Measurements from ENCODE around the gene CADM2.

The CADM2 gene

GRCh38 chr3:84985795-84986194, 27.0 kb downstream of the CADM2 start:
- no peak for DNase-seq

DNA sequence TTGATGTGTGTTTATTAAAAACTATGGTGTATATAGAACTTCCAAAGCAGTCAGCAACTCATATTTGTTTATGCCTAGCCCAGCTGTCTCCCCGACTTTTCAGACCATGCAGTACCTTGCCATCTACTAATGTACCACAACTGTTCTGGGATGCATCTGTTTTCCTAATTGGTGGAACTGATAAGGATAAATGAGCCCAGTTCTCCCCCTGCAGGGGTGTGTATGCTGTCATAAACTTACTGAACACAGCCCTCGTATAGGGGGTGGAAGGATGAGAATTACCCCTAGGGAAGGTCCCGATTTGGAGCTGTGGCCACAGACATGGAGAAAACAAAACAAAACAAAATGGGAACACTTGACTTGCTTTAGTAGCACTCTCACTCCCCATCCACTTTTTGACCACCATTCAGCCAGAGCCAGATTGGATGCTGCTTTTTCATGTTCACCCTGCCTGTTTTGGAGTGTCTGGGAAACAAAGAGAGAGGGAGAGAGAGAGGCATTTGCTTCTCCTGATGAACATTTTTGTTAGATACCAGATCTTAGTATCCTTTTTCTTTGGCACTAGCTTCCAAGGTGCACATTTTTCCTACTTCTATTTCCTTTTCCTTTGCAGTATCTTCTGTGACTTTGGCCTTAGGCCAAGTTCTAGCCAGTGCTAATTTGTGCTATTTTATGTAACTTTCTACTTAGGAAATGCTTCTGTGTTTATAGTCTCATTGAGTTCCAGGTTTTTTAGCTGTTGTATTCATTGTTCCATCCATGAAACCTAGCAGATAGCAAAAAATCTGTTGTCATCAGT, 29.1 kb downstream of the CADM2 start:
- DNase-seq: no peak

- DNase-seq: no peak
Observed at GRCh38 chr3:84989102-84989501, 30.3 kb downstream of the CADM2 start.

- no peak for DNase-seq
Observed at GRCh38 chr3:84991422-84991900, 32.7 kb downstream of the CADM2 start.

DNA sequence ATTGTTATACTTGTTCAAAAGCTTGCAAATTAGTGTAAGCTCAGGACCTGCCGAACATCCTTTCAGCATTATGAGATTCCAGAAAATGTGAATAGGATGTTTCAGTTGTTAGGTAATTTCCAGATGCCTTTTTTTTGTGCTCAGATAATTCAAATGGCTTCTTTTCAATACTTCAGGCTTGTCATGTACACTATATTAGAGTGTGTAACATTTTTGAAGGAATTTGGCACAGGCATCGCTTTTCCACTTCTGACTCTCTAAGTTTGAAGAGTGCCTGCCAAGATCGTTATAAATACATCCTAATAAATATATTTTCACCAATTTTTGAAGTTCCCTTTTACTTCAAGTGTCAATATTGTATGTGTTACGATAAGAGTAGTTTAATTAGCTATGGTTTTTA, 35.2 kb downstream of the CADM2 start:
- DNase-seq: no peak

- no peak for DNase-seq
Observed at GRCh38 chr3:84998545-84998944, 39.8 kb downstream of the CADM2 start.

DNA sequence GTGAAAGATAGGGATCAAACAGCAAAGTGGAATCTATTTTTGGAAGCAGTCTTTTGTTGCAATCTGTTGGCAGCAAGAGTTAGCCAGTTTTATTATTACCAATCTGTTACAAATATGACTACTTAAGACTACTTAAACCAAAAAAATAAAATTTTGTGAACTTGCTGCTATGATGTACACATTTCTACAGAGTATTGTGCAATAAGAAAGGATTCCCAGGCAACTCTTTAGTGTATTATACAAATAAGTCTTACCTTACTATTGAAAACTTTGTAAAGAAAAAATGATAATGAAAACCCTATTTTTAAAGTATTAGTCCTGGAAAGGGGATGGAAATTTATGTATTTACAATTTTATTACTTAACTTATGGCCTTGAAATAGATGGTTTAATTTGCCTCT, 44.7 kb downstream of the CADM2 start:
- no peak for DNase-seq

DNA sequence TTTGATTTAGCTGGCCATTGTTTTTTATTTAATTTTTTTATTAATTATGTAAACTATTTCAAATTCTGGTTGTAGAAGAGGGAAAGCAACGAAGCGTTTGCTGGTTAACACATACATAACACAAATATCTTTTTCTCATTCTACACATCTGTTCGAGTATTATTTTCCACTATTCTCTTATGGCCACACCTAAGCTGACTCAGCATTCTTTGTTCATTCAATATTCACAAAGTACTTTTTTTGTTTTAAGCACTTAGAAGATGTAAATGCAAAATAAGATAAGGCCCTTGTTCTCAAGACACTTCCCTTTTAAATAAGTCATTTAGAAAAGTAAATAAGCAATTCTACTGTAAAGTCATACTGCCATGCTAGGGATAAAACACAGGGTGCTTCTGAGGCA, 45.4 kb downstream of the CADM2 start:
- no peak for DNase-seq

DNA sequence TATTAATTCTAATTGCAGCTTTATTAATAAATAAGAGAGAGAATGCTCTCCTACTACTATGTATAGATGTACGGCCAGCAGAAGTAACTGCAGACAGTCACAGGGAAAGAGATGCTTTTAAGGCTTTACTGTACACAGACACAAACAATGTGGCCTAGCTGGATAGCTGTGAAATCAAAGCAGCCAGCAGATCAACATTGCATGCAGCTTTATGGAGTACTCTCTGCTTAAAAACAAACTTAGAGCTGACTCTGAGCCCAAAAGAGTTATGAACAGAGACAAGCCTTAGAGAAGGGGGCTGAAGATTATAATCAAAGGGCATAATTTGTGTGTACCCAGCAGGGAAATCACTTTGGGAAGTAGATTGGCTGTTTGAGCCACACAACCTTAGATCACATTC, 47.2 kb downstream of the CADM2 start:
- DNase-seq: no peak

GRCh38 chr3:85007195-85008094, 48.7 kb downstream of the CADM2 start:
- DNase-seq: no peak

- no peak for DNase-seq
Observed at GRCh38 chr3:85020828-85021227, 62.0 kb downstream of the CADM2 start.

GRCh38 chr3:85030052-85030451, 71.3 kb downstream of the CADM2 start:
- DNase-seq: no peak

GRCh38 chr3:85037203-85037602, 78.4 kb downstream of the CADM2 start:
- no peak for DNase-seq

- DNase-seq: no peak
Observed at GRCh38 chr3:85041001-85041400, 82.2 kb downstream of the CADM2 start.

DNA sequence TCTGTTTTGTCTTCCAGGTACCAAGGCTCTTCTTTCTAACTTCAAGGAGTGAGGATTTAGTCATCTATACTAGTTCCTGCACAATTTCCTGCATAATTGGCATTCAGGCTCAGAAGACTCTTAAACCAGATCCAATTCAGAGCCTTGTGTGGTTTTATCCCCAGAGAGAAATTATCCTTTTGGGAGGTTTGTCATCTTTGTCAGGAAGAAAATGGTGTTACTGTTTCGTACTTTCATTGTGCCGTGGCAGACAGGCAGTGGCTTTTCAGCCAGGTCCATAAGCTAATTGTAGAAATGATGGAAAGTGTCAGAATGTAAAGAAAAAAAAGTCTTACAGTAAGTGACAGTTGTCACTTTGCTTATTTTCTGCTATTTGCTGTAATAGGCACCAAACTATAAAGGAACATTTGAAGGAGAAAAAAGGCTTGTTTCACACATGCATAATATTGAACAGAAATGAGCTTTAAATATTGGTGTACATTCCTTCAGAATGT, 82.8 kb downstream of the CADM2 start:
- no peak for DNase-seq

- no peak for DNase-seq
Observed at GRCh38 chr3:85050821-85051220, 92.0 kb downstream of the CADM2 start.

GRCh38 chr3:85051786-85052185, 93.0 kb downstream of the CADM2 start:
- no peak for DNase-seq

DNA sequence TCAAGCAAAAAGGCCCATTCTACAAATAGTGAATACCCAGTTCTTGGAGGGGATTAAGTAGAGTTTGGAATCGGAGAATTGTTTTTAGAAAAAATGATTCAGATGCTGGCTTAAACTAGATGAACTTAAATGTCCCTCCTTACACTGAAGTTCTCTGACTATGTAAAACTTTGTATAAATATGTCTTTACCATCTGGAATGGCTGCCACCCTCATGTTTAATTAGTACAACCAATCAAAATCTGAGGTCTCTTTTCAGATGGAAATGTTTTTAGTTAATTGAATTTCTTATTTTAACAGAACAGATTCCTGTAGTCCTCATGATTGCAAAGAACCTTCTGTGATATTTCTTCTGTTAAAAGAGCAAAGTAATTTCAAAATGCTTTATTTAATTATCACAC, 94.8 kb downstream of the CADM2 start:
- DNase-seq: no peak

DNA sequence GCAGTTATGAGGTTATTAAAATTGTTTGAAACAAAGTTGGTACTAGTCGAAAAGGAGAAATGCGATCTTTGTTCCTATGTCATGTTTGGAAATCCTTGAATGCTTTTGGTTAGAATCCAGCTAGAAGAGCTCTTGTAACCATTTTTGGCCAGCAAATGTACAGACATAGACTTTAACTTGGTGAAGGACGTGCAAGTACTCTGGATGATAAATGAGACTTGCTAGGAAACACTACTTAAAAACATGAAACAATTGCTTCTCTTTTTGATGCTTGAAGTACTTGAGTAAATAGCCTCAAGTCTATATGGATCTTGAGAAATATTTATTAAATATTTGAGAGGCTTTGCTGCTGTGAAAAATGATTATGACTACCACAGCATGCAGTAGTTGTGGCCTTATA, 95.8 kb downstream of the CADM2 start:
- DNase-seq: no peak

GRCh38 chr3:85068911-85069310, 110.1 kb downstream of the CADM2 start:
- DNase-seq: no peak

DNA sequence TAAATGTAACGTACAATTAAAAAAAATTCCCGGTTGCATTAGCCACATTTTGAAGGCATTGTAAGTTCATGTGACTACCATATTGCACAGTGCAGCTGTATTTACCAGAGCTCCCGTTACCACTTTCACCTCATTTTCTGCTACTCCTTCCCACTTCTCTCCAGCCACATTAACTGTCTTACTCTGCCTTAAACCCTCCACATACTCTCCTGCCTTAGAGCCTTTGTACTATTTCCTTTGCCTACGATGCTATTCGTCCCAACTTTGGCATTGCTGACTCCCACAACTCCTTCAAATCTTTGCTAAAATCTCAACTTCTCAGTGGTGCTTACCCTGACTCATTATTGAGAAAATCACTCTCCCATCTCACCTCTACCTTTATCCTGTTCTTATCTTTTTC, 115.2 kb downstream of the CADM2 start:
- DNase-seq: no peak

DNA sequence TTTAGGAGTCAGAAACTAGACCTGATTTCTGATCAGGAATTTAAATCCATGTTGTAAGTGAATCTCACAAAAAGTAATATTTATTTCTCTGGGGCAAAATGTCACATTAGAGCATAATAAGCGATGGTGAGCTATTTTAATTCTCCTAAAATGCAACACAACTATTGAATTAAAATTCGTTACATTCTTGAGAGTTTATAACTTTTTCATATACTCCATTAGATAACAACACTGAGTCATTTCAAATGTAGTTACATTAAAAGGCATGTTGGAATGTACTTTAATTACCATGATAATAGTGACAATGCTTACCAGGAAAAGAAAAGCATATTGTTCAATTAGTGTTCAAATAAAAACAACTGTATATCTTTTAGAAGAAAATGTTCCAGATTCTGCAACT, 116.9 kb downstream of the CADM2 start:
- DNase-seq: no peak

- DNase-seq: no peak
Observed at GRCh38 chr3:85077018-85077417, 118.2 kb downstream of the CADM2 start.

Data from CD4-positive, alpha-beta T cell treated with Interleukin-12 subunit alpha and Interleukin-12 subunit beta, for 1 hour (primary cell).